Measurements from ENCODE around the gene CSK.

Gene CSK

DNA sequence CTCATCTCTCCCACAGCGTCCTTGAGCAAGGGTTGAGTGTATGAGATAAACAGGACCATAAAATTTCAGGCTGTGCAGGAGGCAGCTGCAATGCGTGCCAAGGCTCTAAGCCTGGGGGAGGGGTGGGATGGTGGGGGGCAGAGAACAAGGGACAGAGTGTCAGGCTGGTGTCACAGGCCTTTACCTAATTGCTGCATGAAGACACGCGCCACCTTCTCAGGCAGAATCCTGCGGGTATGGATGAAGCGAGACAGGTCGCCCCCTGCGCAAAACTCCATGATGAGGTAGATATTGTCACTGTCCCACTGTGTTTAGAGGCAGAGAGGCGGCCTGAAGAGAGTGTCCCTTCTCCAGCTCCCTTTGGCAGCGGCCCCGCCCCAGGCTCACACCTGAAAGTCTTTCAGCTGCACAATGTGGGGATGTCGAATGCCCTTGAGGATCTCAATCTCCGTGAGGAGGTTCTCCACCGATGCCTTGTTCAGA lies 60.1 kb downstream of the CSK start:
- H3K27ac ChIP-seq (ENCODE audit: low read length), result no peak overlapping the region
- H3K36me3 ChIP-seq (replicated peaks; ENCODE audit: insufficient read depth, low read length), result no peaks in the 10 kb centered on the region
- no peaks in the 10 kb centered on the region for H3K9me3 ChIP-seq (replicated peaks; ENCODE audit: insufficient read depth, low read length)
- peaks cover 7% of the 10 kb centered on the region; the same call in 1 of the 2 replicates for H3K4me1 ChIP-seq (ENCODE audit: low read length)
- TF ChIP-seq EZH2phosphoT487 (IDR thresholded peaks at IDR 0.05; ENCODE audit: low read length) (no peak), EZH2 (optimal IDR thresholded peaks at IDR 0.05; ENCODE audit: low read depth, low read length) (no peak)
- TF ChIP-seq, protein P1, sequence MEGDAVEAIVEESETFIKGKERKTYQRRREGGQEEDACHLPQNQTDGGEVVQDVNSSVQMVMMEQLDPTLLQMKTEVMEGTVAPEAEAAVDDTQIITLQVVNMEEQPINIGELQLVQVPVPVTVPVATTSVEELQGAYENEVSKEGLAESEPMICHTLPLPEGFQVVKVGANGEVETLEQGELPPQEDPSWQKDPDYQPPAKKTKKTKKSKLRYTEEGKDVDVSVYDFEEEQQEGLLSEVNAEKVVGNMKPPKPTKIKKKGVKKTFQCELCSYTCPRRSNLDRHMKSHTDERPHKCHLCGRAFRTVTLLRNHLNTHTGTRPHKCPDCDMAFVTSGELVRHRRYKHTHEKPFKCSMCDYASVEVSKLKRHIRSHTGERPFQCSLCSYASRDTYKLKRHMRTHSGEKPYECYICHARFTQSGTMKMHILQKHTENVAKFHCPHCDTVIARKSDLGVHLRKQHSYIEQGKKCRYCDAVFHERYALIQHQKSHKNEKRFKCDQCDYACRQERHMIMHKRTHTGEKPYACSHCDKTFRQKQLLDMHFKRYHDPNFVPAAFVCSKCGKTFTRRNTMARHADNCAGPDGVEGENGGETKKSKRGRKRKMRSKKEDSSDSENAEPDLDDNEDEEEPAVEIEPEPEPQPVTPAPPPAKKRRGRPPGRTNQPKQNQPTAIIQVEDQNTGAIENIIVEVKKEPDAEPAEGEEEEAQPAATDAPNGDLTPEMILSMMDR (IDR thresholded peaks at IDR 0.05; ENCODE audit: low read length), result no peak
- H3K4me2 ChIP-seq (ENCODE audit: low read depth, low read length), result peak overlapping the region; percentile 83
- H3K27me3 ChIP-seq (replicated peaks; ENCODE audit: insufficient read depth, low read length), result no peaks in the 10 kb centered on the region
- no peak overlapping the region for H2AFZ ChIP-seq (ENCODE audit: low read length)
- peak overlapping the region; percentile 81; the same call in 1 of the 2 replicates for H3K9ac ChIP-seq (ENCODE audit: low read length)
- H4K20me1 ChIP-seq (ENCODE audit: insufficient read depth, low read length), result no peaks in the 10 kb centered on the region
- DNase-seq, result no peak
- H3K4me3 ChIP-seq (ENCODE audit: low read length), result peak overlapping the region; percentile 96
- peaks cover 14% of the 10 kb centered on the region for H3F3A ChIP-seq (ENCODE audit: insufficient read depth, low read length)
- H3K79me2 ChIP-seq (ENCODE audit: low read length), result peaks cover 25% of the 10 kb centered on the region
- no peaks in the 10 kb centered on the region for H3K9me2 ChIP-seq (replicated peaks; ENCODE audit: insufficient read depth, low read length)

DNA sequence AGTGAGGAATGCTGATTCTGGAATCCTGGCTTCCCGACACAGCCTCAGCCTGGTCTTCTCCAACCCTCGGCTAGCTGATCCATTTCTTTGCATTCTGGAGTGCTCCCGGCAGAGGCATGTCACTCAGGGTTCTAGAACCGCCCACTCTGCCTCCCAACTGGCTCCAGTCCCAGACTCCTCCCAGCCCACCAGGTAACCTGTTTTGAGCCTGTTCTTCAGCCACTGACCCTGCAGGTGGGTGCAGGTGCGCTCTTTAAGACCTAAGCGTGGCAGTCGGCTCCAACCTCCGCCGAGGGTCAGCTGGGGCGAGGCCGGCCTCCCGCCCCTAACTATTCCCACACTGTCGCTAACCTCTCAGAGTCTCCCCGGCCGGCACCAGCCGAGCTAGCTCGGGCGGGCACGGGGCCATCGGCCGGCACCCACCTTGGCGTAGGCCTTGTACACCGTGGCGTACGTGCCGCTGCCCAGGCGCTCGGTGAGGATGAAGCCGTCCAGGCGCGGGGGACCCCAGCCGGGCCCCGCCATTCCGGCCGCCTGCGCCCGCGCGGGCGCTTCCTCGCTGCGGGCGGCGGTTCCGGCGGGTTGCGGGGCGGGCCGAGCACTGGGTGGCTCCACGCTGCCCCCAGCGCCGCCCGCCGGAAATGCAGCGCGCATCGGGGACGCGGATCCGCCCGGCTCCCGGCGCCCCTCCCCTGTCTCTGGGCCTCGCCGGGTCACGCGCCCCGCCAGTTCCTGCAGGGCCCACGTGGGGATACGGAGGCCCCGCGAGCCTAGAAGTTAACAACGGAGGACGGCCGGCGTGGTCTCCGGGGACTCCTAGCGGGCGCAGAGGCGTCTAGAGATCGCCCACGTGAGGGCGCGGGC lies 60.9 kb downstream of the CSK start, which contains the start of gene ULK3:
ULK3 (minus strand) TSS at position 576 of the 864 bp plus-strand sequence; CDS start at position 525, 51 bp downstream.
- Histone ChIP-seq H3K4me1 (ENCODE audit: low read length) (peaks cover 7% of the 10 kb centered on the region; the same call in 1 of the 2 replicates), H3K27me3 (replicated peaks; ENCODE audit: insufficient read depth, low read length) (no peaks in the 10 kb centered on the region), H2AFZ (ENCODE audit: low read length) (peak within 1 kb of the TSS; percentile 99), H3K9me3 (replicated peaks; ENCODE audit: insufficient read depth, low read length) (no peaks in the 10 kb centered on the region), H4K20me1 (ENCODE audit: insufficient read depth, low read length) (no peaks in the 10 kb centered on the region), H3K36me3 (replicated peaks; ENCODE audit: insufficient read depth, low read length) (no peaks in the 10 kb centered on the region), H3K4me2 (ENCODE audit: low read depth, low read length) (peak within 1 kb of the TSS; percentile 83), H3K79me2 (ENCODE audit: low read length) (peaks cover 25% of the 10 kb centered on the region), H3K9me2 (replicated peaks; ENCODE audit: insufficient read depth, low read length) (no peaks in the 10 kb centered on the region), H3K9ac (ENCODE audit: low read length) (peak within 1 kb of the TSS; percentile 81), H3F3A (ENCODE audit: insufficient read depth, low read length) (peaks cover 14% of the 10 kb centered on the region), H3K27ac (ENCODE audit: low read length) (peak within 1 kb of the TSS; percentile 61; the same call in 1 of the 2 replicates), H3K4me3 (ENCODE audit: low read length) (peak within 1 kb of the TSS; percentile 96)
- DNase-seq, result peak; percentile 91
- TF ChIP-seq, protein P1 (IDR thresholded peaks at IDR 0.05; ENCODE audit: low read length), result peak; percentile 51
- no peak for TF ChIP-seq EZH2phosphoT487 (IDR thresholded peaks at IDR 0.05; ENCODE audit: low read length)
- TF ChIP-seq EZH2 (optimal IDR thresholded peaks at IDR 0.05; ENCODE audit: low read depth, low read length), result no peak

DNA sequence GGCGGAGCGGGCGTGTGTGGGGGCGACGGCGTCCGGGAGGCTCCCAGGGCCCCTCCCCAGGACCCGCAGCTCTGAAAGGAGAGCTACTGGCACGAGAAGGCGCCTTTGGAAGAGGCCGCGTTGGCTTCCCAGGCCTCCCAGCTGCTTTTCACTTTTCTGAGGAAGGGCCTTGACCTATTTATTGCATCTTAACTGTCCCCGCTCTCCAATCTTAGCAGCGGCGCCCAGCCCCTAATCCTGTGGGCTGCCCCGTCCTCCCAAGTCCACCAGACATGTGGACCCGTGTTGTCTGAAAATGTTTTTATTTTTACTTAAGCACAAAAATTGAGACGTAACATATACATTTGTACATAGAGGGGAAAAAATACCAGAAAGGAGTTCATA lies 61.6 kb downstream of the CSK start:
- Histone ChIP-seq H2AFZ (ENCODE audit: low read length) (peak overlapping the region; percentile 76), H3K36me3 (replicated peaks; ENCODE audit: insufficient read depth, low read length) (no peaks in the 10 kb centered on the region)

More for the DNA sequence above, 61.6 kb downstream of the CSK start:
- peak overlapping the region; percentile 66 for H3K4me3 ChIP-seq (ENCODE audit: low read length)
- H3K9ac ChIP-seq (ENCODE audit: low read length), result peak overlapping the region; percentile 81
- H3K9me2 ChIP-seq (replicated peaks; ENCODE audit: insufficient read depth, low read length), result no peaks in the 10 kb centered on the region
- no peaks in the 10 kb centered on the region for H4K20me1 ChIP-seq (ENCODE audit: insufficient read depth, low read length)
- H3K4me2 ChIP-seq (ENCODE audit: low read depth, low read length), result peak overlapping the region; percentile 77
- H3K79me2 ChIP-seq (ENCODE audit: low read length), result peaks cover 25% of the 10 kb centered on the region
- peaks cover 7% of the 10 kb centered on the region; the same call in 1 of the 2 replicates for H3K4me1 ChIP-seq (ENCODE audit: low read length)
- no peaks in the 10 kb centered on the region for H3K27me3 ChIP-seq (replicated peaks; ENCODE audit: insufficient read depth, low read length)
- no peak for DNase-seq
- peaks cover 14% of the 10 kb centered on the region for H3F3A ChIP-seq (ENCODE audit: insufficient read depth, low read length)
- TF ChIP-seq, protein P1 (IDR thresholded peaks at IDR 0.05; ENCODE audit: low read length), result no peak; the same call in none of the 2 replicates
- TF ChIP-seq EZH2 (optimal IDR thresholded peaks at IDR 0.05; ENCODE audit: low read depth, low read length), result no peak
- no peak for TF ChIP-seq EZH2phosphoT487 (IDR thresholded peaks at IDR 0.05; ENCODE audit: low read length)
- no peaks in the 10 kb centered on the region for H3K9me3 ChIP-seq (replicated peaks; ENCODE audit: insufficient read depth, low read length)
- peak overlapping the region; percentile 53; the same call in 1 of the 2 replicates for H3K27ac ChIP-seq (ENCODE audit: low read length)
